ENCODE measurements around the gene UST.
"Not testable (repeated sequence)": the region's sequence is repeated elsewhere in the genome, so short reads cannot be mapped to it uniquely, and the experiment has no call there.

The UST gene

DNA sequence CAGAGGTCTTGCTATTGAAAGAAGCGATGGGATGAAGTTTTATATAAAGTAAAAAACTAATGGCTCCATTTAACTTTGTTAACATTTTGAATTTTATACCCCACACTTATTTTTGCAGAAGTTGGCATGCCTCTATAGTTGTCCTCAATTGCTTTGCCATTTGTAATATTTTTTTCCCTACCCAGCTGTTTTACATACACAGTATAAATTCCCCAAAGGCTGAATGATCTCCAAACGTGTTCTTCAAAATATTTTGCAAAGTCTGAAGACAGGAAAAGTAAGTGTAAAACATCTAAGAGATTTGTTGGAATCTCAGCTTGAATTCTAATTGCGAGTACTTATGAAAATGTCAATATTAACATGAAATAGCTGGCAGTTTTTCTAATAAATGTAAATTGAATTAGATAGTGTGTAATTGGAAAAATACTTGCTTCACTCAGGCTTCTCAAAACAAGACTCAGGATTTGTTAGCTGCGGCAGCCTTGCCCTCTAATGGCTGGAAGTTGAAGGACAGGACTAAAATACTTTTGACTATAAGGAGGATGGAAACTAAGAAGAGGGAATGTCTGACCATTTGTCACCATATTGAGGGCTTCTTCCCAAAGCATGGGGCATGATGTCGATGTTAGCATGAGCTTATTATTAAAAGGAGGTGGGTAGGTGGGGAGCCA is 226.8 kb downstream of the UST start:
- DNase-seq (ENCODE audit: low read depth) = no peak

DNA sequence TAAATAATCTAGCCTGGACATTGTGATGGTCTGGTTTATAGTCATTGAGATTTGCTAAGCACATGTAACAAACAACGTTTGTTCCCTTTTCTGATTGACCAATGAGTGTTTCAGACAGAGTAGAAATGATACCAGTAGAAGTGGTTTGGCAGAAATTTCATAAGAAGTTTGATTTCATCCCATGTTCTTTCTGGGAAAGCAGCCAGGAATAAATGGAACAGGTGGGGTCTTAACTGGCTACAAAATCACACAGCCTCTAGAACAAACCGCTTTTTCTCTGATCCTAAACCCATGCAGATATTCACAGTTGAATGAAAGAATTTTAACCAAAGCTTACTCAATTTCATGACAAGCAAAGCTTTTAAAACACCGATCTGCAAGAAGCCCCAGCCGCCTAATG is 227.5 kb downstream of the UST start:
- no peak for DNase-seq (ENCODE audit: low read depth)

DNA sequence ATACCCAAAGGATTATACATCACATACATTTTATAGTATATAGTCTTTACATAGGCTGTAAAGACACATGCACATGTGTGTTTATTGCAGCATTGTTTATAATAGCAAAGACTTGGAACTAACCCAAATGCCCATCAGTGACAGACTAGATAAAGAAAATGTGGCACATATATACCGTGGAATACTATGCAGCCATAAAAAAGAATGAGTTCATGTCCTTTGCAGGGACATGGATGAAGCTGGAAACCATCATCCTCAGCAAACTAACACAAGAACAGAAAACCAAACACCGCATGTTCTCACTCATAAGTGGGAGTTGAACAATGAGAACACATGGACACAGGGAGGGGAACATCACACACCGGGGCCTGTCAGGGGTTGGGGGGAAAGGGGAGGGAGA is 231.5 kb downstream of the UST start:
- DNase-seq (ENCODE audit: low read depth) = not testable (repeated sequence)

DNA sequence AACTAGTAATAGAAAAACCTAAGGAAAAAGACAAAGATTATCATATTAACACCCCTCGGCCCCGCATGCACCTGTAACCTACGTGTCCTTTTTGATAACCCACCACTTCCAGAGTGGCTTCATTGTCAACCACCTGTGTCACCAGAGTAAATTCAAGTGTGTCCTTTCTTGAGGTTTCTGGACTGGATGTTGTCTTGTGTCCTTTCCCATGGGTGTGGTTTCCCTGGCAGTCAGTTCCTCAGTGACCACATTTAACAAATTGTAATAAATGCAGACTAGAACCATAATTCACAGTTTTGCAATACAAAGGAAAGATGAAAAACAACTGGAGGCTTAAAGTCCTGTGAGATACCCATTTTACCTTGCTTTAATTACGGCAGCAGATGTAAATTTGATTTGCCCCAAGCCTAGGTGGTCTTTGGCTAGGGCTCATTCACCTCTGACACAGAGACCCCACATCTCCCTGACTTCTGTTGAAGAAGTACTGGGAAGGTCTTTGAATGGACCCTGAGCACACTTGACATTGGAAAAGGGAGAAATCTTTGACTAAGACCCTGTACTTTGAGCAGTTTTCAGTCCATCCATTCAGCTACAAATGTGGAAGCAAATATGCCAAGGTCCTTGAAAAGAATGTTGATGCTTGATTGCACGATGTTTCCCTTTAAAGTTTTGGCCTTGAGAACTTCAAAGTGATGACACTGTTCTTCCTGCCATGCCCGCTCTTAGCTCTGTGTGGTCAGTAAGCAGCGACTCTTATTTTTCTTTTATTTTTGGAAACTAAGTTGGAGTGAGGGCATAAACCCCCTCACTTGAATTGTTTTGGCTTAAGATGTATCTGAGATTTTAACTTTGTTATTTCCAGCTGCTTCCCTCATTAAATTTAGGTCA is 232.4 kb downstream of the UST start:
- DNase-seq (ENCODE audit: low read depth) = no peak

DNA sequence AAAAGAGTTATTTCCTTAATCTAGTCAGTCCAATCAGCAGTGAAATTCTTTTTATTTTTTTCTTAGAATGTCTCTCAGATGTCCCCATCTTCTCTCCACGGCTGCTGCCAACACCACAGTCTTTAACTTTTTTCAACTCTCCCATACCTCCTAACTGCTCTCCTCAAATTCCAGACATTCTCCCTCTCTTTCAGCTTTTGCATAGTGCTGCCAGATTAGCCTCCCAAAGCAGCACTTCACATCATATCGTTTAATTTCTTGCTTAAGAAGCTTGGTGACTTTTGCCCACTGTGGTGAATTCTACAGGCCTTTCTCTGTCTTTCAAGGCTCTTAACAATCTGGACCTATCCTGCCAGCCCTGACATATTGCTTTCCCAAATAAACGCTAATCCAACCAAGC is 233.4 kb downstream of the UST start:
- DNase-seq (ENCODE audit: low read depth) = no peak

DNA sequence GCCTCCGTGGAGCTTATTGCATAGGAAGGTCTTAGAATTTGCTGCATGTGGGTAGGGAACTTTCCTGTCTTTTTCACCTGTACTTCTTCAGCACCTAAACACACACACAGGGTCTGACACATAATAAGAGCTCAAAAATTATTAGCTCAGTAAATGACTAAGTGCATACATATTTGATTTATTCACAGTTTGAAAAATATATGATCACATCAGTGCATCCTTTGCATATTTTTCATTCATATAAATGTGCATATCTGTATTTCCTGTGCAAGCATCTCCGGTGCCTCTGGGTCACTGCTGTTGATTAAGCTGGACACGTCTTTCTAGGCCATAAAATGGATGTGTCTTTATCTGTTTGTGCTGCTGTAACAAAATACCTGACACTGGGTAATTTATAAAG is 234.7 kb downstream of the UST start:
- DNase-seq (ENCODE audit: low read depth) = no peak

DNA sequence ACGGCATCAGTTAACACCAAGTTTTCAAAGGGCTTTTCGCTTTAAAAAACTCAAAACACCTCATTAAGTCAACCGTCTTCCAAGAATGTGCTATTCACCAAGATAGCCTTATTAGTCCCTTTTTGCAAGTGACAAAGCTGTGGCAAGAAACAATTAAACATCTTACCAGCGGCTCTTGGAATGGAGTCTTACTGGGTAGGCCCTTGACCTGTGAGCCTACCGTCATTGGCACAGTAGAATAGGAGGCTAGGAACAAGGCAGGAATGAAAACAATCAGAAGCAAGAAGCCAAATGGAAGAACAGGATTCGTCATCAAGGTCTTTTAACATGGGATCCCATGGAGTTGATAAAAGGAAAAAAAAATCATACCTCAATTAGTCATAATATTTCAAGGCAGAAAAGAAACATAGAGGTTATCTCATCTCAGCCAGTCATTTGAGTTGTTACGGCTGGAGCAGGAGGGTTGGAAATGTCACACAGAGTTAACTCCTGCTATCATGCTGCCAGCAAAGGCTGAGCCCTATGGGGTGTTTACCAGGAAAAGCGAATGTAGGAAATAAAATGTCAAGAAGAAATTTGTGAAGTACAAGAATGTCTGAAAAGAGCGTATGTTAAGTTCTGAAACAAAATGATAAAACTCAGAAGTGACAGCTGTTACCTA is 236.4 kb downstream of the UST start:
- no peak for DNase-seq (ENCODE audit: low read depth)

DNA sequence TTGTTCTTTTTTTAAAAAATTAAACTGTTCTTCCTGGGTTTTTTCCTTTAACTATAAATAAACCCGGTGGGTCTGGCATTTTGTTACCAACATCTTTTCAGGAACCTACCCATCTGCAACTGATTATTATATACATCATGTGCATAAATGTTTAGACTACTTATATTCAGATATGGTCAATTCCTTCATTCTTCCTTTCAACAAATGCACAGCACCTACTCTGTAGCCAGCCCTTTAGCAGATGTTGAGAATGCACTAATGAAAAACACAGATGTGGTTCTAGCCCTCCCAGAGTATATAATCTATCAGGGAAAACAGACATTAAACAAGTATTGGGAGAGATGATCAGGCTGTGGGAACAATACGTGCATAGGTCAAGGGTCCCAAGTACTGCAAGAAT is 237.1 kb downstream of the UST start:
- no peak for DNase-seq (ENCODE audit: low read depth)

DNA sequence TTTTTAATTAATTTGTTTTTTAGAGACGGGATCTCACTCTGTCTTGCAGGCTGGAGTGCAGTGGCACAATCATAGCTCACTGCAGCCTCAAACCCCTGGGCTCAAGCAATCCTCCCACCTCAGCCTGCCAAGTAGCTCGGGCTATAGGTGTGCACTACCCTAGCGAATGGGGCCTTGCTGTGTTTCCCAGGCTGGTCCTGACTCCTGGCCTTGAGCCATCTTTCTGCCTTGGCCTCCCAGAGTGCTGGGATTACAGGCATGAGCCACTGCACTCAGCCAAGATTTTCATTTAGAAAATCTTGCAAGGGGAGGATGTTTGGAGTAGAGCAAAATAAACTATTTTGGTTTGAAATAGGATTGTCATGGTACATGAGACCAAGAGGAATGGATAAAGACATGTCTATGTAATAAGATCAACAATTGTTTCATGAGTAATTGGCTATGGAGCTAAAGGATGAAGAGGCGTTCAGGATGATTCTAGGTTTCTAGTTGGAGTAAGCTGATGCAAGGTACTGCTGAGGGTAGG is 237.8 kb downstream of the UST start:
- no peak for DNase-seq (ENCODE audit: low read depth)

DNA sequence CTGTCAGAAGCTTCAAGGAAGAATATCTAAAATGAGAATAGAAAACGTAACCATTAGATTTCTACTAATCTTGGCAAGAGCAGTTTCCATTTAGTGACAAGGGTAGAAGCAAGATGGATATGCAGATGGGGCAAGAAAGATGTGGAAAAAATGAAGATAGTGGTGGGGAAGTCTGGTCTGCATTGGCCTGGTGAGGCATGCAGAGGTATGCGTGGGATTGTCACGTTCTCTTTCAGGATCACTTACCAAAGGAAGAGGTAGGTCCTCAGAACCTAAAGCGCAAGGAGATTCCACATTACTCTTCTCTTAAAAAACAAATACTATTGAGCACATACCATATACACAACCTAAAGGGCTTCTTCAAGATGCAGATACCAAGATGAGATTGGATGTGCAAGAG is 238.7 kb downstream of the UST start:
- no peak for DNase-seq (ENCODE audit: low read depth)

DNA sequence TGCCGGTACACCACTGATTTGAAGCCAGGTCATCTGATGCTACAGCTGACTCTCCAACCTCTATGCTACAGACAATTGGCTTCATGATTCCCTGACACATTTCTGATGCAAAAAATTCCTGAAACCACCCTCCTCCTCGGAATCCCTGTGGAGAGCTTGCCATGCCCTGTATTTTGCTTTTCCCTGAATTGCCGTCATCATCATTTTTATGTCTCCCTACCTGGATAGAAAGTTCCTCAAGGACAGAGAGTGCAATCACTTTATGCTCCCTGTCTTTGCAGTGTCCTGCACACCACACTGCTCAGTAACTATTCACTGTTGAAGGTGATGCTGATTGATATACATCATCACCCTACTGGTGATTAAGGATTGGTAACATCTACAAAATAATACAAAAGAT is 239.8 kb downstream of the UST start:
- no peak for DNase-seq (ENCODE audit: low read depth)

DNA sequence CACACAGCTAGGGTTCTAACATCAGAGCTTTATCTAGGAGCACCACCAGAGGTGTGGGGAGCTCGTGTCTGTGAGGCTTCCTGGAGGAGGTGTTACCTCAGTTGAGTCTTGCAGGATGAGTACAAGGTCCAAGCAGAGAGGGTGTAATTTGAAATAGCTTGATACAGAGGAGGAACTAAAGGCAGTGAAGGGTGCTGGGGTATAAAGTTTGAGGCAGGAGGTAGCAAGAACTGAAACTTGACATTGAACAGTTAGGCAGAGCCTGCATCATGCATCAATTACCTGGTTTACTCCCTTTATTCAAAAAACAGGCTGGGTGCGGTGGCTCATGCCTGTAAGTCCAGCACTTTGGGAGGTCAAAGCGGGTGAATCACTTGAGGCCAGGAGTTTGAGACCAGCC is 241.2 kb downstream of the UST start:
- no peak for DNase-seq (ENCODE audit: low read depth)

DNA sequence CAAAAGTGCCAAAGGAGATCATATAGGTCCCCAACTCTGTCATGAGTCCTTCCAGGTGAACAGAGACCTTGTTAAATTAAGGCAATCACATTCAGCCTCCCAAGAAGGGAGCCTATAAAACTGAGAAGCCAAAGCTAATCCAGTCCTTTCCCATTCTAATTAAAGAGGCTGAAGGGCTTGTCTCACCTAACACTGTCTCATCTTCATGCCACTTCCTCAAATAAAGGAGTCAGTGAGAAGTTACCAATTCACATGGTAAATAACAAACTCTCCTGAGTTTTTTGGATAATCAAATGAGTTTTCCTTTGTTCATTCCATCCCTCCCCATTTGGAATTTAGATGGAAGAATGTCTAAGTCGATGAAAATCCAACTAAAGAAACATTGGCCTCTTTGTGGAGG is 242.8 kb downstream of the UST start:
- DNase-seq (ENCODE audit: low read depth) = no peak

DNA sequence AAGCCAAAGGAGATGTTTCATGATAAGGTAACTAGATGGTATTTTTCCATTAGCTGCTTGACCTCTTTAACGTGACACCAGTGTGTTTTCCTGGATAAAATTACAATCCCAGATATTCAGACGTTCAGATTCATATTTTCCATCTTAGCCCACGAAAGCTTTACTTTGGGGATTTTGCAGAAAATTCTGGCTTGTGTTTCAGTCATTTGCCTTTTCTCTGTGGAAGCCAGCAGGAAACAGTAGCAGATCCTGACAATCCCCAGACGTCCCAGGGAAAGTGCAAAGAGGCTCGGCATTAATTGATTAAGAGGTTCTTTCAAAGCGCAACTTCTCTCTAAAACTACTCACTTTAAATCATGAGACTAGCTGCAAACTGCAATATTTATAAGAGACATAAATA is 243.6 kb downstream of the UST start:
- no peak for DNase-seq (ENCODE audit: low read depth)

DNA sequence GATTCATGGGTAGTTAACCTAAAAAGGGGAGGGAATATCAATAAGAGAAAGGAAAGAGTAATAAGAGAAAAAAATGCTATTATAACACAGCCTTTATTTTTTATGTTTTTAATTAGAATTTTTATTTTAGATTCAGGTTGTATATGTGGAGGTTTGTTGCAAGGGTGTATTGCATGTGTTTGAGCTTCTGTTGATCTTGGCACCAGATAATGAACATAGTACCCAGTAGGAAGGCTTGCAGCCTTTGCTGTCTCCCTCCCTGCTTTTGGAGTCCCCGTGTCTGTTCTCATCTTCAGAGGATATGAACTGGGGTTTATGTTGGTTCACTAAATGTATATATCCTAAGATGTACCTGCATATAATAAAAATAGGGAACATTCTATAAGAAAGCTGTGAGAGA is 250.0 kb downstream of the UST start:
- no peak for DNase-seq (ENCODE audit: low read depth)

DNA sequence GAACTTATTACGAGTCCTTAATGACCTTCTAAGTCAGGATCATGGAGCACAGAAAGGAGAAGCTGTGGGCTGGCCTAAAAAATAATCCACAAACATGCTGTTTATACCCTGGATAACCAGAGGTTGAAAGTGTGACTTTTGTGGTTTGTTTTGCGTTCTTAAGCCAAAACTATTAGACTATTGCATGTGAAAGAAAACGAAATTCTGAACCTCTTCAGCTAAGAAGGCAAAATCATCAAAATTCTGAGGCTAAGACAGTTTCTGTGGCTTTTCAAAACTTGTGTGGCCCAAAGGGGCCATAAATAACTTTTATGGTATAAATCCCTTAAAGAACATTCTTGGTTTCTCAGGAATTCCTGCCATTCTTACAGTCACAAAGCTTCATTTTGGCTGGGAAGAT is 251.0 kb downstream of the UST start:
- no peak for DNase-seq (ENCODE audit: low read depth)

DNA sequence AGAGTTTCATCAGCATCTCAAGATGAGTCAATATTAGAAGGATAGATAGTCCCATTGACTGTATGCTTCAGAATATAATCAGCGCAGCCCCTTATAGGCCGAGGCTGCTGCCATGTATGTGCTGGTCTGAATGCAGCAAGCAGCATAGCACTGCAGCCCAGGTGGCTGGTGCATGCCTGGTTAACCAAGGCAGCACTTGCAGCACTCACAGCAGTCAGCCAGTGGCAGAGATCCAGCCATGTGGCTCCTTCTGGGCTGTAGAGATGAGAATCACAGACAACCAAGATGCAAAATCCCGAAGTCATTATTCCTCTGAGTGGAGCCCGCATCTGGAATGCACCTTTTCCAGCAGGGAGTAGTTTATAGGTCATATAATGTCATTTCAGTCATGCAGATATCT is 251.9 kb downstream of the UST start:
- DNase-seq (ENCODE audit: low read depth) = no peak

DNA sequence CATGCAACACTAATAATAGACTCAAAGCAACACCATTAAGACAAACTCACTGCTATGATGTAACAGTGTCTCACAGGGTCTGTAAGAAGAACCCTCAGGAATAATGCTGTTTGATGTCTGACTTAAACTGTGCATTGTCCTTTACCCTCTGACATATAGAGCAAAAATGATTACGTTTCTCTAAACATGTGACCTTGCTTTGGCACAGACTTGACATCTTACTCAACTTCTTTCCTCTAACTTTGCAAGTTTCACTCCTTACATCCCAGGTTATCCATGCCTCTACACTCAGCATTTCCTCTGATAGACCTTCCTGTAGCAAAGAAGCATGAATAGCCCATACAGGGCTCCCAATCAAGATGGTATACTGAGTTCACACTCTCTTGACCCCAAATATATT is 252.7 kb downstream of the UST start:
- DNase-seq (ENCODE audit: low read depth) = no peak

DNA sequence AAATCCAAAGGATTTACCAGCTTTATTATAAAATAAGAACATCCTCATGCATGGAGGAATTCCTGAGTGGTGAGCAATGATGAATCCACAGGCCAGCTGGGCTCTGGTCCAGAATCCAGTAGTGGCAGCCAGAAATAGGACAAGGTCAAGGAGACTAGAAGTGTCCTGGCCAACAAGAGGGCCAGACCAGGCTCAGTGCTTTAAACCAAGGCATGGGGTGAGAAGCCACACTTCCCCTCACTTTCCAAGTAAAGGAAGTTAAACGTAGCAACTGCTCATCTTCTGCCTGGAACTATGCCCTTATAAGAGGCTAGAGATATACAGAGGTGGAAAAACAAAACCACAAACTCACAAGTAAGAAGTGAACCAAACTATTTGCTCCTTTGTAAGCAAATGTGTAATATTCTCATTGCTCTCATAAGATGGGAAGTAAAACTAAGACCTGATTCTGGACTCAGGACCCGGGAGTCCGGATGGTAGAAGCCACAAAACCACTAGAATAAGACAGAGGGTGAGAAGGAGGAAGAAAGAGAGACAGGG is 253.2 kb downstream of the UST start:
- no peak for DNase-seq (ENCODE audit: low read depth)

DNA sequence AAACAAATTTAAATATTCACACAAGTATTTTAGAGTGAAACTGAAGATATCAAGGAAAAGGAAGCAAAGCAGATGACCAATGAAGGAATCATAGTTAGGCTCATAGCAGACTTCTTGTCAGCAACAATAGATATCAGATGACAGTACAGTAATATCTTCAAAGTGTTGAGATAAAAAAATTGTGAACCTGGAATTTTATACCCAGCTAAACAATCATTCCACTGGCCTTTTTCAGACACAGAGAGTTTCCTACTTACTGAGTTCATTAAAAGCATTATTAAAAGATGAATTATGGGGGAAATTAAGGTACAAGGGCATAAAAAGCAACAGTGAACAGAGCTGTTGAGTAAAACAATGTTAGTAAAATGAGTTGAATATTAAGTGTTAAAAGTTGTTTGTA is 254.6 kb downstream of the UST start:
- no peak for DNase-seq (ENCODE audit: low read depth)

DNA sequence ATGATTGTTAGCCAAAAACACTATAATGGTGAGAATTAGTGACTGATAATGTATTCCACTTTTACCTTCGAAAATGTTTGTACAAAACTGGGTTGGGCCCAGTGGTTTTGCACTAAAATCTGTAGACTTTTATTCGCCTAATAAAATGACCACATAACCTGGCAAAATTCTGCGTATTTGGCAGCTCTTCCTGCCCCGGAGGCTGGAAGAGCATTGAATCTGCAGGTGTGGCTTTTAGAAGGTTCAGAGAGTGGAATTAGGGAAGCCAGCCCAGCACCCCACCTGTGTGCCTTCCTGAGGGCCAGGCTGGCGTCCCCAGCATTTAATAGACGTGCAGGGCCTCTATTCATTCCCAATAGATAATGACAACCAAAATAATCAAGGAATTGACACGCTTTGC is 256.7 kb downstream of the UST start:
- DNase-seq (ENCODE audit: low read depth) = no peak

DNA sequence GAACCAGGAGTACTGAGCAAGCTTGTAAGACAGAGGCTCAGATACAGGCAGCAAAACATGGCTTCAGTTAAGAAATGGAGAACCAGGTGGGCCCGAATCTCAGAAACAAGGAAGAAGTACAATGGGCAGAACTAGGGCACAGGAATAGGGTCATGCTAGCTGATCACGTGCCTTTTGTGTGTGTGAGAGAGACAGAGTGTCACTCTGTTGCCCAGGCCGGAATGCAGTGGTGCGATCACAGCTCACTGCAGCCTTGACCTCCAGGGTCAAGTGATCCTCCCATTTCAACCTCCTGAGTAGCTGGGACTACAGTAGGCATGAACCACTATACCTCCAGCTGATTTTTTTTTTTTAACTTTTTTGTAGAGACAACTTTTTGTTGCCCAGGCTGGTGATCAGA is 257.8 kb downstream of the UST start:
- DNase-seq (ENCODE audit: low read depth) = no peak

DNA sequence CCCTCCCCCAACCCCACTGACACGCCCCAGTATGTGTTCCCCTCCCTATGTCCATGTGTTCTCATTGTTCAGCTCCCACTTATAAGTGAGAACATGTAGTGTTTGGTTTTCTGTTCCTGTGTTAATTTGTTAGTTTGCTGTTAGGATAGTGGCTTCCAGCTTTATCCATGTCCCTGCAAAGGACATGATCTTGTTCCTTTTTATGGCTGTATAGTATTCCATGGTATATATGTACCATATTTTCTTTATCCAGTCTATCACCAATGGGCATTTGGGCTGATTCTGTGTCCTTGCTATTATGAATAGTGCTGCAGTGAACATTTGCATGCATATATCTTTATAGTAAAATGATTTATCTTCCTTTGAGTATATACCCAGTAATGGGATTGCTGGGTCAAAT is 259.4 kb downstream of the UST start:
- DNase-seq (ENCODE audit: low read depth) = not testable (repeated sequence)

Data from stimulated activated CD8-positive, alpha-beta memory T cell treated with anti-CD3 and anti-CD28 coated beads, Interleukin-15, amount 100 ng/mL, for 24 hours (primary cell).